HepG2 (cell line): ENCODE results near the gene PDP2. TPM values are rescaled to one million over a fixed set of nuclear protein-coding genes. Genes with fewer than 3 reads are reported as not detected.

Experiments
- ATAC-seq: fragments of 200-7000 bp; cut with Tn5 transposase; 3 replicates; pipeline ENCODE4 v1.9.1; 2020; ENCODE audit warnings: mild to moderate bottlenecking, moderate library complexity
- BruUV-seq: library from RNA; stranded (reverse); fragments of 400-500 nt; replicated peaks from 2 replicates; lab custom pipeline; 2021; lab: Mats Ljungman, UMichigan
- CTCF ChIA-PET: fragments of 300-600 bp; formaldehyde crosslinking; extraction: SDS; loops from one replicate; lab custom pipeline; 2021; ENCODE audit warnings: low total read pairs, inconsistent platforms, low intra/inter-chr PET ratio; lab: Yijun Ruan, JAX
- POLR2A ChIA-PET: fragments of 350-600 bp; sonication (Branson Sonifier 250); formaldehyde crosslinking; loops from one replicate; lab custom pipeline; 2020; ENCODE audit warnings: antibody characterized with exemption, inconsistent platforms; lab: Yijun Ruan, JAX
- DNase-seq: peaks from one replicate; pipeline ENCODE4 v3.0.0-alpha.2; 2015; ENCODE audit warnings: low spot score
- FAIRE-seq: peaks from 3 replicates; lab custom pipeline; 2011; peaks lifted over from hg19 to GRCh38; lab: Jason Lieb, UNC
- H2AFZ ChIP-seq: one replicate; pipeline ENCODE4 v1.6.1; 2011; ENCODE audit warnings: low read length, inconsistent platforms
- H3K27ac ChIP-seq: fragments of 300-600 bp; 3 replicates; pipeline ENCODE4 v1.8.0; 2011; ENCODE audit warnings: mixed run types, mild to moderate bottlenecking, mixed read lengths, low read length, inconsistent platforms; ENCODE audit not compliant: insufficient read depth; ENCODE audit errors: extremely low read length
- H3K27me3 ChIP-seq, 2 experiments: fragments of 200-600 bp in 1 of 2; 2 replicates in 1 of 2; 3 replicates in 1 of 2; pipeline versions ENCODE4 v1.6.0 to v1.8.0; 2011; ENCODE audit warnings: low read length in 2 of 2, mild to moderate bottlenecking in 2 of 2, moderate library complexity in 2 of 2, inconsistent platforms in 1 of 2; ENCODE audit not compliant: insufficient read depth in 2 of 2, control insufficient read depth in 1 of 2
- H3K36me3 ChIP-seq, 2 experiments: fragments of 200-600 bp in 1 of 2; replicated peaks in 1 of 2; 2 replicates in 1 of 2; 3 replicates in 1 of 2; pipeline versions ENCODE4 v1.5.1 to v1.8.0; 2011; ENCODE audit warnings: low read length in 2 of 2, inconsistent platforms in 1 of 2; ENCODE audit not compliant: insufficient read depth in 2 of 2, control insufficient read depth in 1 of 2
- H3K4me1 ChIP-seq: 2 replicates; pipeline ENCODE4 v1.5.1; 2012; ENCODE audit warnings: low read length, inconsistent platforms; ENCODE audit not compliant: insufficient read depth
- H3K4me2 ChIP-seq: 2 replicates; pipeline ENCODE4 v1.6.0; 2011; ENCODE audit warnings: low read depth, low read length, inconsistent platforms
- H3K4me3 ChIP-seq, 3 experiments: fragments of 200-600 bp in 1 of 3; sonication (generic), shearing (Covaris generic) in 1 of 3; replicated peaks in 1 of 3; 2 replicates each; pipeline ENCODE4 v1.5.1; 2011 to 2016; ENCODE audit warnings: low read length in 3 of 3, inconsistent platforms in 2 of 3, low read depth in 2 of 3, mild to moderate bottlenecking in 2 of 3, control low read depth in 1 of 3, mixed read lengths in 1 of 3; ENCODE audit not compliant: insufficient read depth in 1 of 3
- H3K79me2 ChIP-seq: one replicate; pipeline ENCODE4 v1.6.1; 2011; ENCODE audit warnings: low read length, inconsistent platforms; ENCODE audit not compliant: insufficient read depth
- H3K9ac ChIP-seq: 2 replicates; pipeline ENCODE4 v1.6.0; 2011; ENCODE audit warnings: mild to moderate bottlenecking, low read depth, low read length, inconsistent platforms; ENCODE audit not compliant: insufficient read depth
- H3K9me3 ChIP-seq: 2 replicates; pipeline ENCODE4 v1.5.1; 2012; ENCODE audit warnings: mild to moderate bottlenecking, low read length
- H4K20me1 ChIP-seq: 2 replicates; pipeline ENCODE4 v1.6.0; 2011; ENCODE audit warnings: inconsistent platforms, mild to moderate bottlenecking, low read length, moderate library complexity; ENCODE audit not compliant: insufficient read depth
- ARID3A ChIP-seq: IDR thresholded peaks from 2 replicates; pipeline ENCODE4 v1.6.1; 2012; ENCODE audit warnings: low read depth, low read length, improper control_type of control experiment
- ATRX ChIP-seq: sonication (generic); formaldehyde crosslinking; IDR thresholded peaks from 2 replicates; pipeline ENCODE4 v1.4.0; 2020; ENCODE audit warnings: missing genetic modification reagents, borderline replicate concordance
- FOXO1 ChIP-seq: sonication (generic); formaldehyde crosslinking; IDR thresholded peaks from 2 replicates; pipeline ENCODE4 v1.4.0; 2020; ENCODE audit warnings: missing genetic modification reagents
- GFI1 ChIP-seq: sonication (generic); formaldehyde crosslinking; IDR thresholded peaks from 2 replicates; pipeline ENCODE4 v1.5.0; 2020; ENCODE audit warnings: missing genetic modification reagents, mild to moderate bottlenecking, borderline replicate concordance
- KLF11 ChIP-seq: IDR thresholded peaks from 2 replicates; pipeline ENCODE4 v1.6.1; 2016; ENCODE audit warnings: missing compliant biosample characterization
- RXRA ChIP-seq: sonication (generic); formaldehyde crosslinking; IDR thresholded peaks from 2 replicates; pipeline ENCODE4 v1.5.1; 2020; ENCODE audit warnings: missing genetic modification reagents
- SAP130 ChIP-seq: IDR thresholded peaks from 2 replicates; pipeline ENCODE4 v1.6.1; 2016; ENCODE audit warnings: low read depth
- SP4 ChIP-seq: sonication (generic); formaldehyde crosslinking; IDR thresholded peaks from 2 replicates; pipeline ENCODE4 v1.8.1; 2023; ENCODE audit warnings: mild to moderate bottlenecking, missing genetic modification reagents
- SRF ChIP-seq: IDR thresholded peaks from 2 replicates; pipeline ENCODE4 v1.6.1; 2011; ENCODE audit warnings: mild to moderate bottlenecking, low read depth, low read length, moderate library complexity
- SYNCRIP ChIP-seq: fragments of 200-400 bp; formaldehyde crosslinking; IDR thresholded peaks from 2 replicates; pipeline ENCODE4 v1.6.1; 2018; ENCODE audit warnings: mild to moderate bottlenecking, low read depth, low read length; ENCODE audit not compliant: insufficient read depth
- TERF1 ChIP-seq: sonication (generic); formaldehyde crosslinking; IDR thresholded peaks from 2 replicates; pipeline ENCODE4 v1.8.0; 2022; ENCODE audit warnings: mild to moderate bottlenecking, missing genetic modification reagents, moderate library complexity
- THAP7 ChIP-seq: sonication (generic); formaldehyde crosslinking; IDR thresholded peaks from 2 replicates; pipeline ENCODE4 v1.8.1; 2023; ENCODE audit warnings: mild to moderate bottlenecking, missing genetic modification reagents
- TP53 ChIP-seq: sonication (generic); formaldehyde crosslinking; conservative IDR thresholded peaks from 2 replicates; pipeline ENCODE4 v1.4.0; 2020; ENCODE audit warnings: missing genetic modification reagents
- XBP1 ChIP-seq: sonication (generic); formaldehyde crosslinking; IDR thresholded peaks from 2 replicates; pipeline ENCODE4 v1.5.0; 2020; ENCODE audit warnings: missing genetic modification reagents
- ZBTB14 ChIP-seq: sonication (generic); formaldehyde crosslinking; IDR thresholded peaks from 2 replicates; pipeline ENCODE4 v1.4.0; 2020; ENCODE audit warnings: missing genetic modification reagents
- ZBTB7B ChIP-seq: sonication (generic); formaldehyde crosslinking; IDR thresholded peaks from 2 replicates; pipeline ENCODE4 v1.4.0; 2020; ENCODE audit warnings: missing genetic modification reagents
- ZEB1 ChIP-seq: IDR thresholded peaks from 2 replicates; pipeline ENCODE4 v1.6.1; 2012; ENCODE audit warnings: mild to moderate bottlenecking, low read depth, inconsistent platforms; ENCODE audit not compliant: insufficient replicate concordance
- ZSCAN5A ChIP-seq: sonication (generic); formaldehyde crosslinking; IDR thresholded peaks from 2 replicates; pipeline ENCODE4 v1.8.0; 2022; ENCODE audit warnings: mild to moderate bottlenecking, missing genetic modification reagents, borderline replicate concordance
- WGBS: methylation state at CpG from one replicate; pipeline ENCODE4 v1.1.6; 2017; ENCODE audit warnings: low lambda C conversion rate; 5-methylcytosine and 5-hydroxymethylcytosine counted together
- in situ Hi-C: cut with HindIII; loops from 2 replicates; pipeline ENCODE4 v1.10.0; 2017; ENCODE audit warnings: low pct_unique_long_range_greater_than_20kb; ENCODE audit not compliant: extremely low pct_ligation_motif_present
- intact Hi-C: fragments of 100-400 bp; cut with micrococcal nuclease; formaldehyde crosslinking; loops from one replicate; pipeline ENCODE4 v1.10.0; 2022; ENCODE audit not compliant: unreplicated experiment
- polyA plus RNA-seq, 8 experiments: library from polyadenylated mRNA; depleted of rRNA in 3 of 8; stranded (reverse) in 7 of 8; unstranded in 1 of 8; fragments of >200 nt; fragmentation: Illumina TruSeq in 4 of 8; extraction: Trizol in 4 of 8; gene quantifications; 2 replicates each; pipeline versions ENCODE4 v1.2.1 to v1.2.3, GENCODE V29; 2011 to 2016; ENCODE audit warnings: low read depth in 4 of 8, missing spikeins in 1 of 8, mixed read lengths in 1 of 8; ENCODE audit not compliant: insufficient read depth in 1 of 8
- total RNA-seq, 5 experiments: library from RNA; depleted of rRNA; stranded (reverse); fragments of >200 nt; fragmentation: Illumina TruSeq; extraction: Trizol; gene quantifications; 2 replicates each; pipeline ENCODE4 v1.2.3, GENCODE V29; 2016; ENCODE audit warnings: low read depth in 1 of 5

The PDP2 gene
- total and polyA plus RNA-seq, 2 of the 13 experiments (the other 11 are each of a cell fraction or from before 2014, with no cell fraction given) = 12.8 to 15.8 TPM

GRCh38 chr16:66899310-66899944 lies 19.1 kb downstream of the PDP2 start:
- ChIA-PET CTCF (no interaction called here), POLR2A (interaction anchor here (1.0 to 10.3 kb wide), 9 partner anchors 9 to 212 kb away, joined by 3 to 86 read pairs (median 3); partner anchors contain the start of genes CDH16, CIAO2B and PDP2)
- H3K9ac ChIP-seq = peak overlapping the region; percentile 53
- no peaks in the 10 kb centered on the region for H3K9me3 ChIP-seq
- H3K27ac ChIP-seq = no peak overlapping the region
- no peaks in the 10 kb centered on the region for H4K20me1 ChIP-seq
- DNase-seq (no peak), FAIRE-seq (no peak), ATAC-seq (peak; percentile 26)
- peak overlapping the region; percentile 20 to 58 (median 24); a peak in 4 of 6 replicates for H3K4me3 ChIP-seq
- in situ Hi-C loops = no loop called here
- intact Hi-C loops = loop anchor here (10.0 kb wide), 1 partner anchor 255 kb away; the partner anchor contains the start of genes B3GNT9, FBXL8 and TRADD
- H3K36me3 ChIP-seq = no peaks in the 10 kb centered on the region
- BruUV-seq = no TSS peak
- 31% methylated on average over 5 of the region's 6 CpGs for WGBS
- H3K27me3 ChIP-seq = peaks cover 0 to 2% of the 10 kb centered on the region in 2 experiments; a peak in 1 of 5 replicates
- peaks cover 84% of the 10 kb centered on the region for H3K4me1 ChIP-seq
- H2AFZ ChIP-seq = peak overlapping the region; percentile 13
- H3K4me2 ChIP-seq = peak overlapping the region; percentile 71
- H3K79me2 ChIP-seq = no peaks in the 10 kb centered on the region
- TF ChIP-seq ARID3A = no peak
- TF ChIP-seq TERF1 (CRISPR knock-in tag) = no peak
- no peak for TF ChIP-seq THAP7 (CRISPR knock-in tag)
- TF ChIP-seq FOXO1 (CRISPR knock-in tag) = 0 out of 2 replicates have a peak, but pooled peaks have one; percentile 16
- TF ChIP-seq GFI1 (CRISPR knock-in tag) = peak; percentile 34; the same call in 1 of the 2 replicates
- no peak for TF ChIP-seq TP53
- TF ChIP-seq ZSCAN5A (CRISPR knock-in tag) = no peak
- TF ChIP-seq ZBTB14 (CRISPR knock-in tag) = no peak
- peak; percentile 17; the same call in 1 of the 2 replicates for TF ChIP-seq RXRA (CRISPR knock-in tag)
- TF ChIP-seq SAP130 = 0 out of 2 replicates have a peak, but pooled peaks have one; percentile 49
- no peak for TF ChIP-seq ZEB1
- peak; percentile 42; the same call in 1 of the 2 replicates for TF ChIP-seq SP4 (CRISPR knock-in tag)
- no peak for TF ChIP-seq XBP1 (CRISPR knock-in tag)
- TF ChIP-seq SRF = no peak
- TF ChIP-seq SYNCRIP = no peak
- TF ChIP-seq ATRX (CRISPR knock-in tag) = no peak
- TF ChIP-seq KLF11 (CRISPR knock-in tag) = no peak
- TF ChIP-seq ZBTB7B (CRISPR knock-in tag) = peak; percentile 30; the same call in 1 of the 2 replicates
